NOMO-1 treated with DMSO at 0.1 percent for 48 hours (cell line): ENCODE results near the gene ABCB4.

ENCODE experiments used
- DNase-seq: peaks from one replicate; lab custom pipeline; 2025; ENCODE audit not compliant: unreplicated experiment; lab: John Stamatoyannopoulos, UW

The ABCB4 gene

GRCh38 chr7:87475359-87476178 lies at the start of gene ABCB4:
ABCB4 (minus strand) TSS chr7:87475680; CDS start chr7:87475465, 215 bp downstream.
- no peak for DNase-seq

- DNase-seq = no peak
These were observed 43.3 kb upstream of the ABCB4 start for GRCh38 chr7:87518735-87519134.

- DNase-seq = no peak
These were observed 42.4 kb upstream of the ABCB4 start for GRCh38 chr7:87517891-87518290.

- DNase-seq = peak; percentile 31
These were observed 41.8 kb upstream of the ABCB4 start for GRCh38 chr7:87517136-87517815.

GRCh38 chr7:87513735-87514335 lies 38.4 kb upstream of the ABCB4 start:
- no peak for DNase-seq

GRCh38 chr7:87512906-87513305 lies 37.4 kb upstream of the ABCB4 start:
- DNase-seq = no peak

- DNase-seq = no peak
These were observed 36.0 kb upstream of the ABCB4 start for GRCh38 chr7:87511510-87511909.

GRCh38 chr7:87510411-87510875 lies 35.0 kb upstream of the ABCB4 start:
- no peak for DNase-seq

- no peak for DNase-seq
These were observed 32.0 kb upstream of the ABCB4 start for GRCh38 chr7:87507446-87507845.

GRCh38 chr7:87506246-87507180 lies 31.0 kb upstream of the ABCB4 start:
- peak; percentile 57 for DNase-seq

- DNase-seq = peak; percentile 24
These were observed 30.2 kb upstream of the ABCB4 start for GRCh38 chr7:87505557-87506245.

- no peak for DNase-seq
These were observed 29.6 kb upstream of the ABCB4 start for GRCh38 chr7:87505122-87505521.

- DNase-seq = no peak
These were observed 24.0 kb upstream of the ABCB4 start for GRCh38 chr7:87499494-87499893.

- no peak for DNase-seq
These were observed 23.4 kb upstream of the ABCB4 start for GRCh38 chr7:87498893-87499292.

- no peak for DNase-seq
These were observed 22.0 kb upstream of the ABCB4 start for GRCh38 chr7:87497482-87497881.

GRCh38 chr7:87495366-87495765 lies 19.9 kb upstream of the ABCB4 start:
- DNase-seq = no peak

- no peak for DNase-seq
These were observed 19.0 kb upstream of the ABCB4 start for GRCh38 chr7:87494454-87494853.

GRCh38 chr7:87483131-87483530 lies 7.7 kb upstream of the ABCB4 start:
- DNase-seq = no peak

- DNase-seq = no peak
These were observed 6.6 kb upstream of the ABCB4 start for GRCh38 chr7:87482115-87482514.

GRCh38 chr7:87480386-87480785 lies 4.9 kb upstream of the ABCB4 start:
- no peak for DNase-seq
